ENCODE measurements around the gene SMURF2. TPM values are rescaled to one million over a fixed set of nuclear protein-coding genes. Genes with fewer than 3 reads are reported as not detected.

SMURF2 gene
- total and polyA plus RNA-seq, 8 donors, result 2.6 to 54.3 (median 17.2) TPM

GRCh38 chr17:64537488-64537887 is 124.6 kb downstream of the SMURF2 start:
- peaks cover 54 to 96% (median 90%) of the 10 kb centered on the region in 4 donors for H3K36me3 ChIP-seq
- no peaks in the 10 kb centered on the region for H3K27me3 ChIP-seq
- H3K9me3 ChIP-seq, result no peaks in the 10 kb centered on the region
- DNase-seq, result no peak
- H3K4me3 ChIP-seq, result no peak overlapping the region
- WGBS, 5 donors, result 78 to 88% (median 85%) methylated on average over 5 of the region's 5 CpGs
- intact Hi-C loops (cut with DNase I; ENCODE audit: low total_unique reads), result no loop called here
- TF ChIP-seq CTCF (IDR thresholded peaks at IDR 0.05), result no peak
- TF ChIP-seq POLR2A (IDR thresholded peaks at IDR 0.05), result no peak
- TF ChIP-seq POLR2AphosphoS5 (IDR thresholded peaks at IDR 0.05), result no peak
- TF ChIP-seq EP300 (IDR thresholded peaks at IDR 0.05), result no peak
- H3K27ac ChIP-seq, result no peak overlapping the region
- H3K4me1 ChIP-seq, result peaks cover 0 to 5% (median 0%) of the 10 kb centered on the region in 4 donors

- no peak for DNase-seq
- WGBS, 5 donors, result 75 to 92% (median 84%) methylated on average over 2 of the region's 2 CpGs
- Histone ChIP-seq H3K27ac (no peak overlapping the region), H3K9me3 (no peaks in the 10 kb centered on the region), H3K4me1 (peaks cover 0 to 5% (median 0%) of the 10 kb centered on the region in 4 donors), H3K27me3 (no peaks in the 10 kb centered on the region), H3K36me3 (peaks cover 59 to 96% (median 90%) of the 10 kb centered on the region in 4 donors), H3K4me3 (no peak overlapping the region)
- intact Hi-C loops (cut with DNase I; ENCODE audit: low total_unique reads), result no loop called here
- no peak for TF ChIP-seq POLR2AphosphoS5 (IDR thresholded peaks at IDR 0.05)
- TF ChIP-seq POLR2A (IDR thresholded peaks at IDR 0.05), result no peak
- no peak for TF ChIP-seq CTCF (IDR thresholded peaks at IDR 0.05)
- no peak for TF ChIP-seq EP300 (IDR thresholded peaks at IDR 0.05)
These were observed 125.2 kb downstream of the SMURF2 start for GRCh38 chr17:64536913-64537312.

GRCh38 chr17:64535357-64535756 is 126.8 kb downstream of the SMURF2 start:
- no peak for DNase-seq
- 71 to 81% (median 77%) methylated on average over 6 of the region's 6 CpGs for WGBS, 5 donors
- Histone ChIP-seq H3K4me3 (no peak overlapping the region), H3K27ac (no peak overlapping the region), H3K4me1 (peaks cover 0 to 3% (median 0%) of the 10 kb centered on the region in 4 donors), H3K9me3 (no peaks in the 10 kb centered on the region), H3K36me3 (peaks cover 73 to 99% (median 95%) of the 10 kb centered on the region in 4 donors), H3K27me3 (no peaks in the 10 kb centered on the region)
- intact Hi-C loops (cut with DNase I; ENCODE audit: low total_unique reads), result no loop called here
- TF ChIP-seq EP300 (IDR thresholded peaks at IDR 0.05), result no peak
- TF ChIP-seq POLR2AphosphoS5 (IDR thresholded peaks at IDR 0.05), result no peak
- no peak for TF ChIP-seq CTCF (IDR thresholded peaks at IDR 0.05)
- TF ChIP-seq POLR2A (IDR thresholded peaks at IDR 0.05), result no peak

DNA sequence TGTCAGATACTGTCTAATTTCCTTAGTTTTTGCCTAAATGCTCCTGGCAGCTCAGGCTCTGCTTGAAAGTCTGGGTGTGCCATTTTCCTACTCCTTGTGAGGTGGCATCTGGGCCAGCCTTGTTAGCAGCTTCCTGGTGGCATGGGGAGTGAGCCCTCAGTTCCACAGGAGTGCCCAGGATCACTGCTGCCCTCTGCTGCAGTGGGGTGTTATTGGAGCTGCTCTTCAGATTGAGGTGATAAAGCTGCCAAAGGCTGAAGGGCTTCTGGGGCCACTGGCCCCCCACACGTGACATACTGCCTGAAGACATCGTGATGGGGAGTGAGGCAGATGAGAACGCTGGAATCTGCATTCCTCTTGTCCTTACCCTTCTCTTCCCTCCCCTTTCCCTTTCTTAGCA is 127.9 kb downstream of the SMURF2 start:
- Histone ChIP-seq H3K9me3 (no peaks in the 10 kb centered on the region), H3K4me1 (no peaks in the 10 kb centered on the region), H3K27ac (no peak overlapping the region), H3K27me3 (no peaks in the 10 kb centered on the region), H3K36me3 (peaks cover 75 to 100% (median 99%) of the 10 kb centered on the region in 4 donors), H3K4me3 (no peak overlapping the region)
- TF ChIP-seq CTCF (IDR thresholded peaks at IDR 0.05), result no peak
- TF ChIP-seq POLR2A (IDR thresholded peaks at IDR 0.05), result no peak
- no peak for TF ChIP-seq POLR2AphosphoS5 (IDR thresholded peaks at IDR 0.05)
- TF ChIP-seq EP300 (IDR thresholded peaks at IDR 0.05), result no peak
- DNase-seq, result peak in 1 of 2 donors; percentile 10
- intact Hi-C loops (cut with DNase I; ENCODE audit: low total_unique reads), result no loop called here
- 80 to 89% (median 88%) methylated on average over 3 of the region's 3 CpGs for WGBS, 5 donors
